GM12892 (cell line): ENCODE data around the gene NBEA.

ENCODE experiments used
- POLR2A ChIP-seq: IDR thresholded peaks from 2 replicates; pipeline ENCODE4 v1.6.1; 2011; ENCODE audit warnings: low read depth, low read length, control low read depth
- POLR2AphosphoS5 ChIP-seq: IDR thresholded peaks from 2 replicates; pipeline ENCODE4 v1.6.1; 2011; ENCODE audit warnings: low read depth, low read length, control low read depth
- TAF1 ChIP-seq: IDR thresholded peaks from 2 replicates; pipeline ENCODE4 v1.6.1; 2011; ENCODE audit warnings: low read depth, mild to moderate bottlenecking, control low read depth, low read length, borderline replicate concordance

DNA sequence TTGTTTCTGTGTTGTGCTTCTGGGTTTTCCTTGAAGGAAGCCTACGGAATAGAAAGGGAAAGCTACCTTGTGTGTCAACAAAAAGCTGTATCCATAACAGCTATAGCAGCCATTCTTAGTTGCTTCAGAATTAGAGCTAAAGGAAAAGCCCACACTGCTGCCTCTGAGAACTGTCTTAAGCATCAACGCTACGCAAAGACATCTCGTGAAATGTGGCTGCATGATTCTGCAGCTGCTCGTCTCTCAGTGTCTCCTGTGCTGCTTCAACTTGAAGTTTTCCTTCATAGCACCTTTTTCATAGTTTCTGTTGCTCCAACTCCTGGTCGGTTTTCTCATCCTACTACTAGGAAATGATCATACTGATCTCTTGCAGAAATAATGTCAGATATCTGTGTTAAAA lies 675.4 kb downstream of the NBEA start:
- TF ChIP-seq POLR2AphosphoS5 = no peak
- no peak for TF ChIP-seq TAF1
- TF ChIP-seq POLR2A = no peak
